ENCODE measurements around the gene SYF2.
"Not testable (repeated sequence)": the region's sequence is repeated elsewhere in the genome, so short reads cannot be mapped to it uniquely, and the experiment has no call there.

SYF2 gene

DNA sequence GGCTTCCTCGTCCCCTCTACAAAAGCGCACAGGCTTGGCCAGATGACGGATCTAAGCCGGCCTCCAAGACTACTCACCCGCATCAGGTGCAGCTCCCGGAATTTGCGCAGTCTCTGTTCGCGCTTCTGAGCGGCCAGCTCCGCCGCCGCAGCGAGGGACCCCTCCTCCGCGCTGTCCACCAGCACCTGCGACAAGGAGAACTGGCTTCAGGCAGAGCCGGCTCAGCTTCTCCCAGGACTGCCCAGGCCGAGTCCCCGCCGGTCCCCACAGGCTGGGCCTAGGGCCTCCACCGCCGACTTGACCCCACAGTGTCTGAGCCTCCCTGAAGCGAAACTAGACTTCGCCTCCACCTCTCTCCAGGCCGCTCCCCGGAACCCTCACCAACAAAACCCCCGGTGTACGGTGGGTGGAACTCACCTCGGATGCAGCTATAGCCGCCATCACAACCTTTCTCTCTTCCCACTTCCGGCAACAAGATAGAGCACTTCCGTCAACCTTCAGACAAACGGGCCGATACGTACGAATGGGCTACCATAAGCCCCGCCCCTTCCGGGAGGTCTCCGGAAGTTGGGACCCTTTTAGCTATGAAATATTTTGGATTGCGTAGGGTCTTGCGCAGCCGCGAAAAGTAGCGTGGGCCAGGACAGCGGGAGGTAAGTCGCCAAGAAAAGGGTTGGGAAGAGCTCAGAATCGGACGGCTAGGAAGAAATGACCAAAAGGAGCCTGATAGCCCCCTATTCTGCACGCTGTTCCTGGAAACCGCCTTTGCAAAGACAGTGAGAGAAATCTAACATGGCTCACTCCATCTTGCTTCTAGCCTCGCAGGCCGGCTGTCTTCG lies at the start of gene SYF2:
Gene SYF2, minus strand, starts transcription at position 476 of the 839 bp plus-strand sequence. Its CDS starts 35 bp downstream, at position 441.
- DNase-seq (ENCODE audit: low read depth) = peak; percentile 97

GRCh38 chr1:25279693-25280111 lies 47.4 kb upstream of the SYF2 start:
- peak; percentile 39 for DNase-seq (ENCODE audit: low read depth)

GRCh38 chr1:25278790-25279189 lies 46.5 kb upstream of the SYF2 start:
- DNase-seq (ENCODE audit: low read depth) = not testable (repeated sequence)

GRCh38 chr1:25278358-25278757 lies 46.1 kb upstream of the SYF2 start:
- not testable (repeated sequence) for DNase-seq (ENCODE audit: low read depth)

- DNase-seq (ENCODE audit: low read depth) = not testable (repeated sequence)
Measured at GRCh38 chr1:25277295-25277694, 45.0 kb upstream of the SYF2 start.

GRCh38 chr1:25275648-25276047 lies 43.3 kb upstream of the SYF2 start:
- not testable (repeated sequence) for DNase-seq (ENCODE audit: low read depth)

GRCh38 chr1:25272238-25272637 lies 39.9 kb upstream of the SYF2 start, which contains the start of gene RHD:
Gene RHD, plus strand, starts transcription at chr1:25272509. Its CDS starts 39 bp downstream, at chr1:25272548.
- DNase-seq (ENCODE audit: low read depth) = not testable (repeated sequence)

DNA sequence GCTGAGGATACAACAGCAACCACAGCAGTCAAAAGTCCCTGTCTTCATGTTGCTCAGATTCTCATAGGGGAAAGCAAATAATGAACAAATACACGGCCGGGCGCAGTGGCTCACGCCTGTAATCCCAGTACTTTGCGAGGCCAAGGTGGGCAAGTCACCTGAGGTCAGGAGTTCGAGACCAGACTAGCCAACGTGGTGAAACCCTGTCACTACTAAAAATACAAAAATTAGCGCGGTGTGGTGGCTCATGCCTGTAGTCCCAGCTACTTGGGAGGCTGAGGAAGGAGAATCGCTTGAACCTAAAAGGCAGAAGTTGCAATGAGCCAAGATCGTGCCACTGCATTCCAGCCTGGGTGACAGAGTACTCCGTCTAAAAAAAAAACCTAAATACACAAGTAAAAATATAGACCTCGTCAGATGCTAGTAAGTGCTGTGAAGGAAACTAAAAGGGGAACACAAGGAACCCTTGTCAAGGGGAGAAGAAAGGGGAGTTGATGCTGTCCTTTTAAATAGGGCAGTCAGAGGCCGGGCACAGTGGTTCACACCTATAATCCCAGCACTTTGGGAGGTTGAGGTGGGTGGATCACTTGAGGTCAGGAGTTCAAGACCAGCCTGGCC lies 36.0 kb upstream of the SYF2 start:
- not testable (repeated sequence) for DNase-seq (ENCODE audit: low read depth)

DNA sequence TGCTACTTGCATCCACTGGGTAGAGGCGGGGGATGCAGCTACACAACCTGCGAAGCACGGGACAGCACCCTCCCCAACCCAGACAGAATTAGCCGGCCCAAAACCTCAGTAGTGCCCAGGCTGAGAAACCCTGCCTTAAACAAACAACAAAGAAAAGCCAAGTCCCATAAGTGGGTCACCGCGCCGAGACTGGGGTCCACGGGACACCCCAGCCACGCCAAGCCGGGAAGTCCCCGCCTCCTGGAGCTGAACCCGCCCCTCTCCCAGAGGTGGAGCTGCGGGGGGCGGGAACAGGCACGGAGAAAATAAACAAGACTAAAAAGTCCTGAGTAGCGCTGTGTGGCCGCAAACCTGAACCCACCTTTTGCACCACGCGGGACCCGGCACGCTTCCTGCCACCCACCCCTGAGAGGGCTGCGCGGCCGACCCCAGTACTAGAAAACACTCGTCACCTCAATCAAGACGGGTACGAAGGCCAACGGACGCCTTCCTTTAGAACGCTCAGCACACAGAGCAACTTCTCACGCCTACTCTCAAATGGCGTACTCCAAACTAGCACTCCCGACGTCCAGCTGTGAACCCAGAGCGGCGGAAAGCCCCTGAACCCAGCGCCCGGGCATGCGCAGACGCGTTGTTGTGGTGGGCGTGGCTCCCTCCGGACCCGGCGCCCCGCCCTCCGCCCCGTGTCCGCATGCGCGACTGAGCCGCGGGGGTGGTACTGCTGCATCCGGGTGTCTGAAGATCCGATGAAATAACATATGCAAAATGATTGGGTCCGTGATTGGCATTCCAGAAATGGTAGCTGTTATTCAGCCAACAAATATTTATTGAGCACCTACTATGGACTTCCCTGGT lies 35.2 kb upstream of the SYF2 start:
- DNase-seq (ENCODE audit: low read depth) = peak; percentile 70

DNA sequence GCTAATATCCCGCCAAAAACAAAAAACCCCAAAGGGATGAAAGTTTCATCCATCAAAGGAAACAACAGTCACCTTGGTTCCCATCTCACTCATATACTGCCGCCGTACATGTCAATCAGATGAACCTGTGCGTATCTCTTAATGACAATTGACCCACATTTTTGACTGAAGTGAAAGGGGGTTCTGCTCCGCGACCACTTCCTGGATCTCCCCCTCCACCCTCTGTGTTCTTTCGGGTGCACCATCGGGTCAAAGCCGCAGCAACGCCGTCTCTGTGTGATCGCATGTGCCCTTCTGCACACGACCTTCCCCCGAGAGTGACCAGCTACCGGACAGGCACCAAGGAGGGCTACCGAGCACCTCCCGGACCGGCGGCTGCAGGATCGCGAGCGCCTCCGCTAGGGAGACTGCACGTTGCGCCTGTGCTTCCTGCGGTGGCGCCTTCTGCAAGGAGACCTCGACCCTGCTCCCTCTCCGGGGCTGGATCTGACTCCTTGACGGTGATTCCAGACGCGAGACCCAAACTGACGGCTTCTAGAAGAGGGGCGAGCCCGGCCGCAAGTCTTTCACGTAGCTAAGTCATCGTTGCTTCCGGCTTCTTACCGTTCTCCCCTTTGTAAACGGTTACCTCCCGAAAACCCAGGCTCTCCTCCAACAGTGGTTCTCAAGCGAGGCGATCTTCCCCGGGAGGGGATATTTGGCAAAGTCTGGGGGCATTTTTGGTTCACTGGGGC lies 34.4 kb upstream of the SYF2 start:
- DNase-seq (ENCODE audit: low read depth) = not testable (repeated sequence)

- not testable (repeated sequence) for DNase-seq (ENCODE audit: low read depth)
Measured at GRCh38 chr1:25260336-25260735, 28.0 kb upstream of the SYF2 start.

- DNase-seq (ENCODE audit: low read depth) = not testable (repeated sequence)
Measured at GRCh38 chr1:25259813-25260212, 27.5 kb upstream of the SYF2 start.

DNA sequence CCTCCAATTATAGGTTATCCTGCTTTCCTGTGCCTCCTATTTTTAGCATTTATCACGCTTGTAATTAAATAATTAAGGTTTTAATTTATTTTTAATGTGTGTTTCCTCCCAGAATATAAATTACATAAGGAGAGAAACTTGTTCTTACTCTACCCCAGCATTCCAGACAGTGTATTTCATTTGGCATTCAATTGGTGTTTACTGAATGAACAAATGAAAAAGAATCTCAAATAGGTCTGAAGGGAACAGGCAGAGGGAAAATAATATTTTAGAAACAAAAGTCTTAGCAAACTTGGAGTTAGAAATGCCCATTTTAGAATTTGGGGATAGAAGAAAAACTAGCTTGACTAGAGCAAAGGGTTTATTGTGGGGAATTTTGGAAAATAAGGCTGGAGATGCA lies 24.9 kb upstream of the SYF2 start:
- DNase-seq (ENCODE audit: low read depth) = no peak

- DNase-seq (ENCODE audit: low read depth) = no peak
Measured at GRCh38 chr1:25256578-25256965, 24.3 kb upstream of the SYF2 start.

- no peak for DNase-seq (ENCODE audit: low read depth)
Measured at GRCh38 chr1:25255706-25256577, 23.6 kb upstream of the SYF2 start.

- no peak for DNase-seq (ENCODE audit: low read depth)
Measured at GRCh38 chr1:25253911-25254310, 21.6 kb upstream of the SYF2 start.

DNA sequence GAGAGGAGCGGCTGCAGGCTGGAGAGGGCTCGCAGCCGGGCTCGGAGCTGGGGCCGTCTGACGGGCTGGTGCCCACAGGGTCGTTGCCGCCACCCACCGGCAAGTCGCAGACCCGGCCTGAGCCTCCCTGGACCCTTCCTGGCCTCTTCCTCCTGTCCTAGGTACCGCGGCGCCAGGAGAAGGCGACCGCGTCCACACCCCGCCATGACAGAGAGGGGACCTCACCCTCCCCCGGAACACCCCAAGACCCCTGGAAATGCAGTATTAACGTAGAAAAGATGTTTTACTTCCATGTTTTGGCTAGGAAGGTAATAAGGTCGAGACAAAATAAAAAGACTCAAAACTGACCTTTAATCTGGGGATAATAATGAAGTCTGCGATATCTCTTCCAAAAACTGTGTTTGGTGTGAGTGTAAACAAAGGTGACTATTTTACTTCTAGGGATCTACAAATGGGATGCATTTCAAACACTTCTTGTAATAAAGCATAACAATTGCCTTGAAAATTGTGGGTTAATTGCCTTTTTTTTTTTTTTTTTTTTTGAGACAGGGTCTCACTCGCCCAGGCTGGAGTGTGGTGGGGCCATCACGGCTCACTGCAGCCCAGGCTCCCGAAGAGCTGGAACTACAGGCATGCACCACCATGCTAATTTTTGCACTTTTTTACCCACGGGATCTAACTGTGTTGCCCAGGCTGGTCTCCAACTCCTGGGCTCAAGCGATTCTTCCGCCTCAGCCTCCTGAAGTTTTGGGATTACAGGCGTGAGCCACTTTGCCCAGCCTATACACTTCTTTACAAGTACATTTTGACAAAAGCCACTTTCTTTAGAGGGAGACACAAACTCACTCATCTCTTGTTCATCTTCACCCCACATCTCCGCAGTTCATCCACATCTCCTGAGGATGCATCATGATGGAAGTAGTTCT lies 15.8 kb upstream of the SYF2 start:
- peak; percentile 87 for DNase-seq (ENCODE audit: low read depth)

- DNase-seq (ENCODE audit: low read depth) = peak; percentile 99
Measured at GRCh38 chr1:25247024-25247828, 14.9 kb upstream of the SYF2 start, which contains the start of gene RSRP1. Gene RSRP1, minus strand, starts transcription at chr1:25247454. Its CDS starts 491 bp downstream, at chr1:25246963.

Measured in CMK (cell line).